ENCODE data around the gene NAPEPLD. TPM values are rescaled to one million over a fixed set of nuclear protein-coding genes. Genes with fewer than 3 reads are reported as not detected.

The NAPEPLD gene
- total and polyA plus RNA-seq, 7 donors: 11.0 to 26.8 (median 12.2) TPM

- H3K27ac ChIP-seq: no peak overlapping the region
- no peaks in the 10 kb centered on the region for H3K9me3 ChIP-seq
- peaks cover 0 to 3% (median 1%) of the 10 kb centered on the region in 4 donors for H3K4me1 ChIP-seq
- no peaks in the 10 kb centered on the region for H3K27me3 ChIP-seq
- WGBS, 2 donors: 93 to 95% methylated on average over 23 of the region's 23 CpGs
- TF ChIP-seq POLR2A (IDR thresholded peaks at IDR 0.05): no peak
- TF ChIP-seq CTCF (IDR thresholded peaks at IDR 0.05): no peak
- no peak for TF ChIP-seq EP300 (IDR thresholded peaks at IDR 0.05)
- TF ChIP-seq POLR2AphosphoS5 (IDR thresholded peaks at IDR 0.05): no peak
- no peak overlapping the region for H3K4me3 ChIP-seq
- DNase-seq: no peak
- intact Hi-C loops (cut with DNase I): no loop called here
- no peaks in the 10 kb centered on the region for H3K36me3 ChIP-seq
These were observed 80.2 kb downstream of the NAPEPLD start for GRCh38 chr7:103068414-103069403.

- intact Hi-C loops (cut with DNase I): no loop called here
These were observed 83.2 kb downstream of the NAPEPLD start for GRCh38 chr7:103065667-103066066.

GRCh38 chr7:103063895-103064294 lies 85.0 kb downstream of the NAPEPLD start:
- Histone ChIP-seq H3K4me1 (no peaks in the 10 kb centered on the region), H3K27ac (no peak overlapping the region), H3K9me3 (no peaks in the 10 kb centered on the region), H3K36me3 (no peaks in the 10 kb centered on the region), H3K27me3 (no peaks in the 10 kb centered on the region), H3K4me3 (no peak overlapping the region)
- no peak for DNase-seq
- TF ChIP-seq POLR2AphosphoS5 (IDR thresholded peaks at IDR 0.05) (no peak), EP300 (IDR thresholded peaks at IDR 0.05) (no peak), CTCF (IDR thresholded peaks at IDR 0.05) (no peak), POLR2A (IDR thresholded peaks at IDR 0.05) (no peak)
- intact Hi-C loops (cut with DNase I): loop anchor here (5.0 kb wide), 1 partner anchor 302 kb away; no protein-coding TSS in a partner anchor
- 93 to 94% methylated on average over 3 of the region's 3 CpGs for WGBS, 2 donors

More at GRCh38 chr7:103065667-103066066, 83.2 kb downstream of the NAPEPLD start:
- H3K27ac ChIP-seq: no peak overlapping the region
- TF ChIP-seq POLR2A (IDR thresholded peaks at IDR 0.05) (no peak), CTCF (IDR thresholded peaks at IDR 0.05) (no peak), EP300 (IDR thresholded peaks at IDR 0.05) (no peak), POLR2AphosphoS5 (IDR thresholded peaks at IDR 0.05) (no peak)
- WGBS, 2 donors: 18 to 29% methylated on average over 1 of the region's 1 CpG
- no peaks in the 10 kb centered on the region for H3K4me1 ChIP-seq
- H3K9me3 ChIP-seq: no peaks in the 10 kb centered on the region
- no peak for DNase-seq
- no peak overlapping the region for H3K4me3 ChIP-seq
- no peaks in the 10 kb centered on the region for H3K27me3 ChIP-seq
- H3K36me3 ChIP-seq: no peaks in the 10 kb centered on the region

GRCh38 chr7:103059471-103059870 lies 89.4 kb downstream of the NAPEPLD start:
- Histone ChIP-seq H3K4me3 (no peak overlapping the region), H3K27ac (no peak overlapping the region), H3K4me1 (no peaks in the 10 kb centered on the region), H3K9me3 (no peaks in the 10 kb centered on the region), H3K27me3 (no peaks in the 10 kb centered on the region), H3K36me3 (no peaks in the 10 kb centered on the region)
- intact Hi-C loops (cut with DNase I): loop anchor here (5.0 kb wide), 1 partner anchor 62 kb away; no protein-coding TSS in a partner anchor
- 54 to 64% methylated on average over 2 of the region's 2 CpGs for WGBS, 2 donors
- no peak for DNase-seq
- no peak for TF ChIP-seq POLR2A (IDR thresholded peaks at IDR 0.05)
- TF ChIP-seq EP300 (IDR thresholded peaks at IDR 0.05): no peak
- TF ChIP-seq CTCF (IDR thresholded peaks at IDR 0.05): no peak
- no peak for TF ChIP-seq POLR2AphosphoS5 (IDR thresholded peaks at IDR 0.05)

All from sigmoid colon (tissue), 7 donors.